Thyroid gland (tissue), 4 donors: Measurements from ENCODE around the gene AJAP1.

ENCODE experiments used
- POLR2A ChIP-seq, 2 donors: fragments of 450-650 bp; IDR thresholded peaks; one replicate each; pipeline ENCODE4 v1.6.1; 2017; ENCODE audit warnings: antibody characterized with exemption in 2 of 2, mild to moderate bottlenecking in 2 of 2, moderate library complexity in 1 of 2
- TF ChIP-seq, protein P1 (sequence below), 6 experiments: fragments of 200-600 bp in 3 of 6; fragments of 450-650 bp in 3 of 6; sonication (generic) in 3 of 6; IDR thresholded peaks; one replicate each; pipeline ENCODE4 v1.5.1; 2016 to 2019; ENCODE audit warnings: antibody characterized with exemption in 6 of 6, mild to moderate bottlenecking in 2 of 6, inconsistent platforms in 1 of 6, moderate library complexity in 1 of 6

GRCh38 chr1:4713669-4714068 is 59.3 kb downstream of the AJAP1 start:
- TF ChIP-seq, protein P1, sequence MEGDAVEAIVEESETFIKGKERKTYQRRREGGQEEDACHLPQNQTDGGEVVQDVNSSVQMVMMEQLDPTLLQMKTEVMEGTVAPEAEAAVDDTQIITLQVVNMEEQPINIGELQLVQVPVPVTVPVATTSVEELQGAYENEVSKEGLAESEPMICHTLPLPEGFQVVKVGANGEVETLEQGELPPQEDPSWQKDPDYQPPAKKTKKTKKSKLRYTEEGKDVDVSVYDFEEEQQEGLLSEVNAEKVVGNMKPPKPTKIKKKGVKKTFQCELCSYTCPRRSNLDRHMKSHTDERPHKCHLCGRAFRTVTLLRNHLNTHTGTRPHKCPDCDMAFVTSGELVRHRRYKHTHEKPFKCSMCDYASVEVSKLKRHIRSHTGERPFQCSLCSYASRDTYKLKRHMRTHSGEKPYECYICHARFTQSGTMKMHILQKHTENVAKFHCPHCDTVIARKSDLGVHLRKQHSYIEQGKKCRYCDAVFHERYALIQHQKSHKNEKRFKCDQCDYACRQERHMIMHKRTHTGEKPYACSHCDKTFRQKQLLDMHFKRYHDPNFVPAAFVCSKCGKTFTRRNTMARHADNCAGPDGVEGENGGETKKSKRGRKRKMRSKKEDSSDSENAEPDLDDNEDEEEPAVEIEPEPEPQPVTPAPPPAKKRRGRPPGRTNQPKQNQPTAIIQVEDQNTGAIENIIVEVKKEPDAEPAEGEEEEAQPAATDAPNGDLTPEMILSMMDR (IDR thresholded peaks at IDR 0.05) = no peak
- TF ChIP-seq POLR2A (IDR thresholded peaks at IDR 0.05) = no peak
